ENCODE measurements around the gene PAPSS1.

PAPSS1 gene

GRCh38 chr4:107619731-107620130, 100.3 kb downstream of the PAPSS1 start:
- no peak for DNase-seq

GRCh38 chr4:107619066-107619465, 101.0 kb downstream of the PAPSS1 start:
- peak in 1 of 2 experiments; percentile 3 for DNase-seq

- no peak for DNase-seq
Observed at GRCh38 chr4:107618656-107619055, 101.4 kb downstream of the PAPSS1 start.

- no peak for DNase-seq
Observed at GRCh38 chr4:107616838-107617389, 103.1 kb downstream of the PAPSS1 start.

- no peak for DNase-seq
Observed at GRCh38 chr4:107615809-107616208, 104.2 kb downstream of the PAPSS1 start.

- no peak for DNase-seq
Observed at GRCh38 chr4:107603430-107603829, 116.6 kb downstream of the PAPSS1 start.

- no peak for DNase-seq
Observed at GRCh38 chr4:107600983-107601382, 119.1 kb downstream of the PAPSS1 start.

GRCh38 chr4:107600436-107600835, 119.6 kb downstream of the PAPSS1 start:
- no peak for DNase-seq

GRCh38 chr4:107599841-107600240, 120.2 kb downstream of the PAPSS1 start:
- no peak for DNase-seq

GRCh38 chr4:107593230-107593629, 126.8 kb downstream of the PAPSS1 start:
- no peak for DNase-seq

GRCh38 chr4:107592519-107592918, 127.5 kb downstream of the PAPSS1 start:
- peak in 1 of 2 experiments; percentile 6 for DNase-seq

GRCh38 chr4:107589269-107589668, 130.8 kb downstream of the PAPSS1 start:
- no peak for DNase-seq

GRCh38 chr4:107586371-107586770, 133.7 kb downstream of the PAPSS1 start:
- no peak for DNase-seq

GRCh38 chr4:107579099-107579498, 140.9 kb downstream of the PAPSS1 start:
- no peak for DNase-seq

- DNase-seq: no peak
Observed at GRCh38 chr4:107578321-107578720, 141.7 kb downstream of the PAPSS1 start.

- no peak for DNase-seq
Observed at GRCh38 chr4:107577743-107578142, 142.3 kb downstream of the PAPSS1 start.

- no peak for DNase-seq
Observed at GRCh38 chr4:107575243-107575642, 144.8 kb downstream of the PAPSS1 start.

GRCh38 chr4:107572281-107572680, 147.8 kb downstream of the PAPSS1 start:
- DNase-seq: no peak

- DNase-seq: no peak
Observed at GRCh38 chr4:107570952-107571351, 149.1 kb downstream of the PAPSS1 start.

- DNase-seq: no peak
Observed at GRCh38 chr4:107564326-107564725, 155.7 kb downstream of the PAPSS1 start.

Data from Kasumi-1 (cell line).